GM19452 (cell line): ENCODE results near the gene MAPK8IP1.
"Not testable (repeated sequence)": the region's sequence is repeated elsewhere in the genome, so short reads cannot be mapped to it uniquely, and the experiment has no call there.

Experiments used
- ATAC-seq: cut with Tn5 transposase; IDR thresholded peaks from one replicate; pipeline ENCODE4 v1.9.1; 2021; ENCODE audit not compliant: unreplicated experiment

Gene MAPK8IP1

DNA sequence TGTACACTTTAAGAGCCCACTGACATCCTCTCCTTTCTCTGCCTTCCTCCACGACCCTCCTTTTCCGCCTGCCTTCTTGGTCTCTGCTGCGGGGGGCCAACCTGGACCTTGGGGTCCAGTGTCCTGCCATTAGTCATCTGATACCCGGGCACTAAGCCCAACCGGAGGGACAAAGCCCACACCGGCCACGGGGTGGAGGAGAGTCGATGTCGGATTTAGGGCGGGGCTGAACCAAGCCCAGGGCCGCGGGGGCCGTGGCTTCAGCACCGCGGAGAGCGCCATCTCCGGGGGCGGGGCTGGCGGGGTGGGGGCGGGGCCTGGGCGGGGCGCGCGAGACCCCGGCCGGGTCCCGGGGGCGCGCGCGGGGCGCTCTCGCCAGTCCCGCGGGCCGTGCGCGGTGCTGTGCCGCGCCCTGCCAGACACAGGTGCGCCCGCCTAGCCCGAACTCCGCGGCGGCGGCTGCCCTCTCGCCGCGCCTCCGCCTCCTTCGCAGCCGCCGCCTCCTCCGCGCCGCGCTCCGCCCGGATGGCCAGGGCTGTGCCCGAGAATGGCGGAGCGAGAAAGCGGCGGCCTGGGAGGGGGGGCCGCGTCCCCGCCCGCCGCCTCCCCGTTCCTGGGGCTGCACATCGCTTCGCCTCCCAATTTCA is at the start of gene MAPK8IP1:
Gene MAPK8IP1, plus strand, starts transcription at position 378 of the 647 bp plus-strand sequence. Its CDS starts 170 bp downstream, at position 548.
- ATAC-seq, result peak; percentile 57

DNA sequence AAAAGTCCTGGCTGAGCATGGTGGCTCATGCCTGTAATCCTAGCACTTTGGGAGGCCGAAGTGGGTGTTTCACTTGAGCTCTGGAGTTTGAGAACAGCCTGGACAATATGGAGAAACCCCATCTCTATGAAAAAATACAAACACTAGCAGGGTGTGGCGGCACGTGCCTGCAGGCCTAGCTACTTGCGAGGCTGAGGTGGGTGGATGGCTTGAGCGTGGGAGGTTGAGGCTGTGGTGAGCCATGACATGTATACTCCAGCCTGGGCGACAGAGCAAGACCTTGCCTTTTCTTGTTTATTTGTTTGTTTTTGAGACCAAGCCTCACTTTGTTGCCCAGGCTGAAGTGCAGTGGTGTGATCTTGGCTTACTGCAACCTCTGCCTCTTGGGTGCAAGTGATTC is 46.2 kb upstream of the MAPK8IP1 start:
- no peak for ATAC-seq

DNA sequence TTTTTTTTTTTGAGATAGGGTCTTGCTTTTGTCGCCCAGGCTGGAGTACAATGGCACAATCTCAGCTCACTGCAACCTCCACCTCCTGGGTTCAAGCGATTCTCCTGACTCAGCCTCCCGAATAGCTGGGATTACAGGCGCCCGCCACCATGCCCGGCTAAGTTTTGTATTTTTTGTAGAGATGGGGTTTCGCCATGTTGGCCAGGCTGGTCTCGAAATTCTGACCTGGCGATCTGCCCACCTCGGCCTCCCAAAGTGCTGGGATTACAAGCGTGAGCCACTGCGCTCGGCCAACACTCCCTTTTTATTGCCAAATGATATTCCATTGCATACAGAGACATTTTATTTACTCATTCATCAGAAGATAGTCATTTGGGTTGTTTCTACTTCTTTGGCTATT is 45.2 kb upstream of the MAPK8IP1 start:
- not testable (repeated sequence) for ATAC-seq

DNA sequence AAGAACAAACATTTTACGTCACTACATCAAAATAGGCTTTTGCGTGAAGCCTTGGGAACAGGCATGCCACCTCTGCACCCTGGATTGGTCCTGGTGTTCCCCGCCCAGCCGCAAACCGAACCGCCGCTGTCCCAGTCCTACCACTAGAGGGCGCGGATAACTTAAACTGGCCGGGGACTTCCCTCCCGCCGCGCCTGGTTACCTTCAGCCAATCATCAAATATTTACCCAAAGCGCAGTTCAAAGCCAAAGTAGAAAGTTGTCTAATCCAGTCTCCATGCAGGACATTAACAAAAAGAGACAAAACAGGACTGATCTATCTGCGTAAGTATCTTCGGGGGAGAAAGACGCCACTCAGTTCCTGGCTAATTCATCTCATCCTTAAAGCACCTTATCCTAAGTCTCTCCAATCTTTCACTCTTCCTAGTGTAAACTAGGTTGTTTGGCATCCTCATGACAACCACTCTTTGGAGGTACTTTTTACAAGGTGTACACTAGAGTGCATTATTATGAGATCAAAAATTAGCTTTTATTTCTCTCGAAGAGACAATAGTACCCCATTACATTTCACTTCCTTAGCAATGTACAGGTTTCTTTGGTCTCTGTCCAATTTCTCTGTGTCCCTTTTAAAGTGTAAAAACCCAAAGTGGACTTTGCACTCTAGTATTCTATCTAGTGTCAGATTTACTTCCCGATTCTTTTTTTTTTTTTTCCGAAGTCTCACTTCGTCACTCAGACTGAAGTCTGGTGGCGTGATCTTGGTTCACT is 42.1 kb upstream of the MAPK8IP1 start:
- no peak for ATAC-seq

DNA sequence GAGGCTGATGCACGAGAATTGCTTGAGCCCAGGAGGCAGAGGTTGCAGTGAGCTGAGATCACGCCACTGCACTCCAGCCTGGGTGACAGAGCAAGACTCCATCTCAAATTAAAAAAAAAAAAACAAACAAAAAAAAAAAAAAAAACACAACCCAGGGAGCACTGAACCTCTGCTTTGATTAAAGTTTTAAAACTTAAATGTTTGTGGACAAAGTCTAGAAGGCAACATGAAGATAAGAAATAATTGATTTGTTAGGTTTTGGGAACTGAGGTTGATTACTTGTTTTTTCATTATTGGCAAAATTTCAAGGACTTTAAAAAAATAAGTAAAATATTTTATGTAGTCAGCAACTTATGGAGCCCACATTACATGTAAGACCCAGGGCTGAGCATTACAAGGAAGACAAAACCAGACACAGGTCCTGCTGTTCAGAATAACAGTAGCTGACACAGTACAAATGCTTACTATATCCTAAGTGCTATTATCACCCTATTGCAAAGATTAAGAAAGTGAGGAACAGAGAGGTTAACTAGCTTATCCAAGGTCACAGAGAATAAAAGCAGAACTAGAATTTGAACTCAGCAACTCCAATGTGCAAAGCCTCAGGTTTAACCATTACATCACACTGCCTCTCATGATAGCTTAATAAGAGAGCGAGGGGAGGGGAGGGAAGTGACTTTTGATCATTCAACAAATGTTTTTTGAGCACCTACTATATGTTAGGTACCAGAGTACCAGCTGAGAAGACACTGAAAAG is 40.5 kb upstream of the MAPK8IP1 start:
- no peak for ATAC-seq

DNA sequence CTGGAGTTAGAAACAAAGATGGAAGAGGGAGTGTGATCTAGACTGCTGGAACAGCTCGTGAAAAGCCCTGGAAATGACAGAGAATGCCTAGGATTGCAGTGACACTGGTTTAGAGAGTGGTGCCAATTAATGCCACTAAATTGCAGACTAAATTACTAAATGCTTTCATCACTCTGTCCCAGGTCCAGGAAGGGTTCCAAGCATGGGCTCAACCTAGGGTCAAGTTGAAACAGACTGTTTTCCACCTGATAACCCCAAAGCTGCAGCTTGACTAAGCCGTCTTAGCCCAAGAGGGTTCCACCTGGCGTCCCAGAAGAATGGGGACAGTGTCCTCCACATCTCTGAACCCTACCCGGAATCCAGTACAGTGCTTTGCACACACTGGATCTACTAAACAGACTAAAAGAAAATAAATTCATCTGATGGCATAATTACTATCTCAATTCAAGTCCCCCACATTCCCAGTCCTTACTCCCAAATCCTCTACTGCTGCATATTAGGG is 39.2 kb upstream of the MAPK8IP1 start:
- ATAC-seq, result no peak

DNA sequence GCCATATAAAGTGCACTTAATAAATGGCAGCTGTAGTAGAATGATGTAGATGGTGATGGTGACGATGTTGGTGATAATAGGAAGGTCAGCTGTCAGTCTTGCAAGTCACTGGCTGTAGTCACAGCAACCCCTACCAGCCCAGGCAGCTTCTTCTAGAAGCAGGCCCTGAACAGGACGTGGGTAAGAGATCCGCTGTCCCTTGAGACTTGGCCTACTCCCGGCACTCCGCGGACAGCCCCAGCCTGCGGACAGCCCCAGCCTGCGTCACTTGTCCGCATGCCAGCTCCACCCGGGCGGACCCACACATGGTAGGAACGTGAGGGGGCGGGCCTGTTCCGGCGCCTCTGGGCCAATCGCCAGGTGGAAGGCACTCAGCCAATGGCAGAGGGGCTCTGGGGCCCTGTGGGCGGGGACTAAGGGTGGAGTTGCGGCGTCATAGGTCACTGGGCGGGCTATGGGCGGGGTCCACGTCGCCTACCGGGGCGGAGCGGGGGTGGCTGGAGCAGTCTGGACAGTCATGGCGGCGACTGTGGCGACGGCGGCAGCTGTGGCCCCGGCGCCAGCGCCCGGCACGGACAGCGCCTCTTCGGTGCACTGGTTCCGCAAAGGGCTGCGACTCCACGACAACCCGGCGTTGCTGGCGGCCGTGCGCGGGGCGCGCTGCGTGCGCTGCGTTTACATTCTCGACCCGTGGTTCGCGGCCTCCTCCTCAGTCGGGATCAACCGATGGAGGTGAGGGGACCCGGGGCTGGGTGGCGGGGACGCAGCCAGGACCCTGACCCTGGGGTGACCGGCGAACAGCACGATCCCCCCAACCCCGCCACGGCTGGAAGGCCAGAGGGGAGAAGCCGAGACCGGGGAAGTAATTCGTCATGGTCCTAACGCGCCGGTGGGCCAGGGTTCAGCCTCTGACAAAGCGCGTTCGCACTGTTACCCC is 38.2 kb upstream of the MAPK8IP1 start, which contains the start of gene CRY2:
Gene CRY2, plus strand, starts transcription at position 502 of the 937 bp plus-strand sequence. Its CDS starts 16 bp downstream, at position 518.
- peak; percentile 88 for ATAC-seq

DNA sequence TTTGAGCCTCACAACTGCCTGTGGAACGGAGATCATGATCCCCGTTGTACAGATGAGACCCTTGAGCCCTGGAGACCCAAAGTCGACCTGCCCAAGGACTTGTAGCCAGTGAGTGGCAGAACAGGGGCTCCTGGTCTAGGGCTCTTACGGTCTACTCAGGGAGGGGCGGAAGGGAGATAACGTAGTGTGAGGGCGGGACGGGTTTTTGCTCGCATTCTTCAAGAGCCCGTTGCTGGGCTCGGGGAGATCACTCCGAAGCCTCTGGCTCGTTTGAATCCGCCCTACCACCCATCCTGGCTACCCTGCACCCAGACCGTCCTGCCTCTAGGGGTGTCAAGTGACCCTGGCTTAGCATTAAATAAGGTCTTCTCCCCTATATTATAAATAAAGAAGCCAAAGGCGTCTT is 37.5 kb upstream of the MAPK8IP1 start:
- no peak for ATAC-seq

DNA sequence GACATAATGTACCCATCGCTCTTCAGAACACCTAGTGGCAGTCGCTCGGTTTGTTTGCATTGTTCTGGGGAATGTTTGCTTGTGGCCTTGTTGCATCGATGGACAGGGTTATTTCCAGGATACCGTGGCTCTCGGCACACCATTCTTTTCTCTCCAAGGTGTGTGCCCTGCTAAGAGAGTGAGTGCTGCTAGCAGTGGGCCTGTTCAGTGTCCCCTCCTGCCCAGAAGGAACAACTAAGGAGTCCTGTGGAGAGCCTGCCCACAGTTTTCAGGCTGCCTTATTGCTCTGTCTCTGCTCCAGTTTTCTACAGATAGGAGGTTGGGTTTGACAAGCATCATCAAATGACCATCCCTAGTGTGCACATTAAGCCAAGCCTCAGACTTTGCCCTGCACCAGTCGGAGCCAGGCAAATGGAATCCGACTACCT is 36.8 kb upstream of the MAPK8IP1 start:
- no peak for ATAC-seq

DNA sequence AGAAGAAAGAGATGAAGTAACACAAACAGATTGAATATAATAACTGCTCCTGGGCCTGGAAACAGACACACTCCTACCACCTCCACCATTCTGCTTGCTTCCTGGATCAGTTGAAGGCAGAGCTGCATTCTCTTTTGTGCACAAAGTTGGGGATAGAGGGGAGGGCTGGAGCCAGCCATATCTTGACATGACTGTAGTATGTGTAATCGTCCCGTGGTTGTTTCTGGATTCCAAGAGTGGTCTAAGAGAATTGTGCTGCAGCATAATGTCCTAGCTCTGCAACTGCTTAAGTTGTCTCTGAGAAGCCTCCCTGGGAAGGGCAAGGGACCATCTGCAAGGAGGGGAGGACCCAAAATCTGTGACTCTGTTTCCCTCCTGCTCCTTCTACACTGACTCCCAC is 35.0 kb upstream of the MAPK8IP1 start:
- ATAC-seq, result no peak

DNA sequence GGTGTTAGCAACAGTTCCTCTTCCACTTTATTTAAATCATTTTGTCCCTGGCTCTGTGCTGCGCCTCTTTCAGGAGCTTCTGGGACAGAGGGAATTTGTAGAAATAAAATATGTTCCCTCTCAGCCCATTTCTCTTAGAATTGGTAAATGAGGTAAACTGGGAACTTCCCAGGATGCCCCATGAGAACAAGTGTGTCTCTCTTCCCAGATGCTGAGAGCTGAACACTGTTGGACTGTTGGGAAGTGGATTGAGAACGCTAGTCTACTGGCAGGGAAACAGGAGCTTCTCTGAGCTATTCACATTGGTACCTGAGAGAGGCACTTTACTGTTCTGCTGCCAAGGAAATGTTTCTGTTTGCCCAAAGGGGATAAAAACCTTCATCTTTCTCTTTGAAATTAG is 34.2 kb upstream of the MAPK8IP1 start:
- ATAC-seq, result no peak

DNA sequence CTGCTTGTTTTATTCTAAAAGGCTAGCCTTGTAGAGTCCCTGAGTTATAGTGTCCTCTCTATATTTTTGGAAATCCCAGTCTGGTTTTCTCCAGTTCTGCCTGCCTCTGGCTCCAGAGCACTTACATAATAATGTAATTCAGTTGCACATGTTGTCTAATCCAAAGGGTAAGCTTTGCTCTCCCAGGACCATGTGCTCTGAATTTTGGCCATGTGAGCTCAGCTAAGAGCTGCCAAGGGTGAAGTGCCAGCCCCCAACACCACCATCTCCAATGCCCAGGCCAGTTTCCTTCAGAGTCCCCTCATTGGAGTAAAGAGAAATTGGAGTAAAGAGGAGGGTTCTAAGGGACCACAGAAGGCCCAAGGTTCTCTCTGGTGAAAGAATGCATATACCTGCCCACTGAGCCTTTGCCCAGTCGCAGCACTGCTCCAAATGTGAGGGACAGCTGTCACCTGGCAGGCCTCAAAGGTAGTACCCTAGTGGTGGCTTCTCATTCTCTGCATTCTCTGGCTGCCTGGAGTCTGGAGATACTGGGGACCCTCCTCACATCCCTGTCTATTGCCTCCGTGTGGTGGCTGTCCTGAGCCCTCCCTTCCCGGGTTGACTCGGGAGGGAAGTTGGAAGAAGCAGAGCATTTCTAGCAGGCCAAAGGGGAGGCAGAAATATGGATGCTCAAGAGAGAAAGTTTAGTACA is 33.3 kb upstream of the MAPK8IP1 start:
- no peak for ATAC-seq

DNA sequence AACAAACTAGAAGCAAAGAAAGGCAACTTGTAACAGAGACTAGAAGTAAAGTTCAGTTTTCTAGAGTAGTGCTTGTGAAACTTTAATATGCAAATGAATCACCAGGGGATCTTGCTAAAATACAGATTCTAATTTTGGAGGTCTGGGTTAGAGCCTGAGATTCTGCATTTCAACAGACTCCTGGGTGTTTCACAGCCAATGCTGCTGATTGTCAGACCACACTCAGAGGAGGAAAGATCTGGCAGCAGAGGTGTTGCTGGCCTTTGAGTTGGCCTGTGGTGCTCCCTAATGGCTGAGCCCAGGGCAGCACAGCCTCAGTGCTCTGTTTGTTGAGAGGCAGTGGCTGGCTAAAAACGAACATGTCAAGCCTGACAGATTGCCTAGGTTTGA is 32.7 kb upstream of the MAPK8IP1 start:
- no peak for ATAC-seq

DNA sequence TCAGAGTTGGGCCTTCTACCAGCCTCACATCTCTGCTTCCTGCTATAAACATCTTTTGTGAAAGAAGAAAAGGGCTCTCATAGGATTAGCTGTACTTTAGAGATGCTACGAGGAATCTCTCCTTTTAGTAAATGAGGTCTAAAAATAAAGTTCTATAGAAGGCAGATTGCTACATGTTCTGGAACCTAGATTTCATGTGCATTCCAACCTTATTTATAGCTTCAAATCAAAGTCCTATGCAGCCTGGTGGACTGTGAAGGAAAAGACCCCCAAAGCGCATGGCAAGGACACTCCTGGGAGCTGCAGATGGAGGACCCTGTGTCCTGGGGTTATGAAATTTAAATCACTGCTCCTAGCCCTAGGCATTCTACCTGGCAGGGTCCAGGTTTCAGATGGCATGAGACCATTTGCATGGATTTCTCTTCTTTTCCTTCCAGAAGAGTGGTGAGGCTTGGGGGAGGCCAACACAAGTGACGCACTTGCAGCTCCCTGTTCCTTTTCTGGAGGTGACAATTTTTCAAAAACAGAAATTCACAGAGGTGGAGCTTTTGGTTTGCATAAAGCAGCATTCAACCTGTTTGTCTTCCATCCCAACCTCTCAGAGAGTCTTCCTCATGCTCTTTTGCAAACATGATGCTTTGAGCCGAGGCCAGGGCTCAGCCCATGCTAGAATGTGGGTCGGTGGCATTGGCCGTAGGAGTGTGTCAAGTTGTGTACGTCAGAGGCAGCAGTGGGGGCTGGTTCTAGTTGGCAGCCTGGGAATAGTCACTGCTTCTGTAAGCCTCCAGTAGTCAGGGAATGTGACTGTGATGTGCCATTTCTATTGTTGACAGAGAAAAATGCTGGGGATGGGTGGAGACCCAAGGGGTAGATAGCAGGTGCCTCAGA is 31.9 kb upstream of the MAPK8IP1 start:
- ATAC-seq, result no peak

DNA sequence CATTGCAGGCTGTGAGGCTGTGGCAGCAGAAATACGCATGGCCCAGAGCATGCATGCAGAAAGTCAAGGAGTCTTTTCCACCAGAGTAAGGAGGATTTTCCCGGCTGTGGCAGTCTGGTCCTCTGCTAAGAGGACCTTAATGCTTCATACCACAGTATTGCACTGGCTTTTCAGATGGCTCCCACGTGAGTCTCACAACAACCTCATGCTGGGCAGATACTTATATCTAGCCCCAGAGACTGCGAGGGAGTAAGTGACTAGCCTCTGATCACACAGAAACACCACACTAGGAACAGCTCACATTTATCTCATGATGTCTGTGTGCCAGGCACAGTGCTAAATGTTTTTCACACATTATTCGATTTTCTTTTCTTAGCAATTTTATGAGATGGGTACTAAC is 30.1 kb upstream of the MAPK8IP1 start:
- no peak for ATAC-seq

DNA sequence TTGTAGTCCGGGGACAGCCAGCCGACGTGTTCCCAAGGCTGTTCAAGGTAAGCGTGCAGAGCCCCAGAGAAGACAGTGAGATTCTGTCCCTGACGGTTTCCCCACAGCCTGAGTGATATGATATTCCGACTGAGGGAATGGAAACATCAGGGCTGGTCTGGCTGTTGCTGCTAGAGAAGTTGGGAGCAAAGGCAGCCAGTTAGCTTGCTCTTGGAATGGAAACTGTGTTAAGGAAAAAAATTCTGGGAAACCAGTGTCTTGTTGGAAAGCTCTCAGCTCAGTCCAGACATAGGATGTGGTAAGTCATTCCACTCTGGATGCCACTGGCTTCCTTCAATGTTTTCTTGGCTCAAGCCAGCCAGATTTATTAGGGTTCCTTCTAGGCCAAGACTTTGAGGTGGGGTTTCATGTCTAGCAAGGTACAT is 29.4 kb upstream of the MAPK8IP1 start:
- ATAC-seq, result no peak

DNA sequence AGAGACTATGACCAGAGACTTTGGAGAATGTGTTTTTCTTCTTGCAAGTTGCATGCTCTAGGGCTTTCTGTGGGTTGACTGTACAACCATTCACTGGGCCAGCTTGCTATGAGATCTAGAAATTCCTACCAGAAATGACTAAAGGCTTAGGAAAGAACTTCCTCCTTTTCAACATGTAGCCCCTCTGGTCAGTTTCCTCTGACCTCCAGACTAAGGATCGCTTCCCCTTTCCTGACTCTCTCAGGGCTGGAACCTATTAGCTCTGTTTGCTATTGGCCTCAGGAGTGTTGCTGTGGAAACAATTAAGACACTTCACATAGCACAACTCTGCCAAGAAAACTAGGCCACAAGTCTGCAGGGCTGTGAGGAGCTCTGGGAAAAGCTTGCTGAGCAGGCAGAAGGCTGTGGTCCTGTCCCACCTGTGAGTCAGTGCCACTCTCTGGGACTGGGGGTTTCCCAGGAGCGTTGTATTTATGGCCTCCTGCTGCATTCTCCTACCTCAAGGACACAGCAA is 27.4 kb upstream of the MAPK8IP1 start:
- ATAC-seq, result no peak

DNA sequence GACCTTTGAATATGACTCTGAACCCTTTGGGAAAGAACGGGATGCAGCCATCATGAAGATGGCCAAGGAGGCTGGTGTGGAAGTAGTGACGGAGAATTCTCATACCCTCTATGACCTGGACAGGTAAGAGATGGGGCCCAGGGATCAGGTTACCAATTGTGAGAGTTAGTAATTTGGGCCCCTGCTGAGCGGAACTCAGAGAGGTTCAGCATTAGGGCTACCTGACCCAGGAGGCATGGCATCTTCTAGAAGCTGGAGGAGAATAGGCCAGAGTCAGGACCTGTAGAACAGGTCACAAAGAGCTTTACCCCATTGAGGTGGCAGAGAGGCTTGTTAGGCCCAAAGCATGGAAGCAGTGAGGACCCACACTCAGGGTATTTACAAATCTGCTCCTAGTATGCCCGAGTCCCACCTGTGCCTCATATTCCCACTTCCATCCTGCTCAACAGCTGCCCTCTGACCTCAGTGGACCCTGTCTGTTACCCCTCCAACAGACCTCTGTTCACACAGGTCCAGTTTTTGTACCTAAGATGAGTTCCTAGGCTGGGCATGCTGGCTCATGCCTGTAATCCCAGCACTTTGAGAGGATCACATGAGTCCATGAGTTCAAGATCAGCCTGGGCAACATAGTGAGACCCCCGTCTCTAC is 26.6 kb upstream of the MAPK8IP1 start:
- no peak for ATAC-seq
